ENCODE data around the gene CALHM6. TPM values are rescaled to one million over a fixed set of nuclear protein-coding genes. Genes with fewer than 3 reads are reported as not detected.

The CALHM6 gene
- total RNA-seq = 0.79 and 0.98 TPM in 2 replicates

GRCh38 chr6:116461331-116461931 lies at the start of gene CALHM6:
CALHM6 (plus strand) TSS chr6:116461375; CDS start chr6:116461930, 555 bp downstream.

GRCh38 chr6:116511424-116512110 lies 50.4 kb downstream of the CALHM6 start, which contains the start of gene CALHM5:
CALHM5 (plus strand) TSS chr6:116511639; CDS start chr6:116511697, 58 bp downstream.

Other genes starting within 250 kb of the CALHM6 start
- 10.2 and 27.7 TPM in 2 replicates for gene TSPYL4, start 207.3 kb upstream of the CALHM6 start, total RNA-seq
- gene TSPYL1, start 181.4 kb upstream of the CALHM6 start, total RNA-seq = 84.4 and 124 TPM in 2 replicates
- gene DSE, start 90.4 kb upstream of the CALHM6 start, total RNA-seq = 47.1 and 84.7 TPM in 2 replicates
- under 0.01 and 0.22 TPM in 2 replicates for gene CALHM5, start 50.3 kb downstream of the CALHM6 start, total RNA-seq
- not detected in 2 replicates for gene TRAPPC3L, start 84.3 kb downstream of the CALHM6 start, total RNA-seq
- gene CALHM4, start 92.4 kb downstream of the CALHM6 start, total RNA-seq = not detected in 2 replicates
- gene RWDD1, start 110.1 kb downstream of the CALHM6 start, total RNA-seq = 22.4 and 32.5 TPM in 2 replicates
- under 0.01 and 0.22 TPM in 2 replicates for gene RSPH4A, start 155.1 kb downstream of the CALHM6 start, total RNA-seq
- gene ZUP1, start 207.4 kb downstream of the CALHM6 start, total RNA-seq = 10.6 and 12.0 TPM in 2 replicates
- 2.7 and 5.4 TPM in 2 replicates for gene KPNA5, start 219.8 kb downstream of the CALHM6 start, total RNA-seq

Measured in placental epithelial cell (primary cell).